ENCODE measurements around the gene L1CAM. TPM values are rescaled to one million over a fixed set of nuclear protein-coding genes. Genes with fewer than 3 reads are reported as not detected.

The L1CAM gene
- total and polyA plus RNA-seq, 4 donors = 0.19 to 0.83 (median 0.47) TPM

DNA sequence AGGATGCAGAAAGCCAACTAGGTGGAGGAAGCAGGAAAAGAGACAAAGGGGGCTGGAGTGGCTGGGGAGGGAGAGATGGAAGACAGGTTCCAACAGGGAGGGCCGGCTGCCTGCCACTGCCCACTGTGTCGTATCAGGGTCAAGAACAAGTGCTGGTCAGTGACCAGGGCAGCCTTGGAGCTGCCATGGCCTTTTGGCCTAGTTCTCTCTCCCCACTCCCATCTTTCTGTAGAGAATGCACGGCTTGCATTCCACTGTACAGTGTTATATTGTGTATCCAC, 11.9 kb downstream of the L1CAM start:
- TF ChIP-seq, protein P1, sequence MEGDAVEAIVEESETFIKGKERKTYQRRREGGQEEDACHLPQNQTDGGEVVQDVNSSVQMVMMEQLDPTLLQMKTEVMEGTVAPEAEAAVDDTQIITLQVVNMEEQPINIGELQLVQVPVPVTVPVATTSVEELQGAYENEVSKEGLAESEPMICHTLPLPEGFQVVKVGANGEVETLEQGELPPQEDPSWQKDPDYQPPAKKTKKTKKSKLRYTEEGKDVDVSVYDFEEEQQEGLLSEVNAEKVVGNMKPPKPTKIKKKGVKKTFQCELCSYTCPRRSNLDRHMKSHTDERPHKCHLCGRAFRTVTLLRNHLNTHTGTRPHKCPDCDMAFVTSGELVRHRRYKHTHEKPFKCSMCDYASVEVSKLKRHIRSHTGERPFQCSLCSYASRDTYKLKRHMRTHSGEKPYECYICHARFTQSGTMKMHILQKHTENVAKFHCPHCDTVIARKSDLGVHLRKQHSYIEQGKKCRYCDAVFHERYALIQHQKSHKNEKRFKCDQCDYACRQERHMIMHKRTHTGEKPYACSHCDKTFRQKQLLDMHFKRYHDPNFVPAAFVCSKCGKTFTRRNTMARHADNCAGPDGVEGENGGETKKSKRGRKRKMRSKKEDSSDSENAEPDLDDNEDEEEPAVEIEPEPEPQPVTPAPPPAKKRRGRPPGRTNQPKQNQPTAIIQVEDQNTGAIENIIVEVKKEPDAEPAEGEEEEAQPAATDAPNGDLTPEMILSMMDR (IDR thresholded peaks at IDR 0.05; ENCODE audit: control extremely low read depth, extremely low read depth) = no peak
- 20 to 45% methylated on average over 1 to 3 of the region's 3 CpGs for WGBS, 2 donors
- H3K27me3 ChIP-seq (ENCODE audit: control insufficient read depth in 3 of 3, insufficient read depth in 3 of 3, low read length in 2 of 3) = peaks cover 2 to 7% (median 5%) of the 10 kb centered on the region in 3 donors

DNA sequence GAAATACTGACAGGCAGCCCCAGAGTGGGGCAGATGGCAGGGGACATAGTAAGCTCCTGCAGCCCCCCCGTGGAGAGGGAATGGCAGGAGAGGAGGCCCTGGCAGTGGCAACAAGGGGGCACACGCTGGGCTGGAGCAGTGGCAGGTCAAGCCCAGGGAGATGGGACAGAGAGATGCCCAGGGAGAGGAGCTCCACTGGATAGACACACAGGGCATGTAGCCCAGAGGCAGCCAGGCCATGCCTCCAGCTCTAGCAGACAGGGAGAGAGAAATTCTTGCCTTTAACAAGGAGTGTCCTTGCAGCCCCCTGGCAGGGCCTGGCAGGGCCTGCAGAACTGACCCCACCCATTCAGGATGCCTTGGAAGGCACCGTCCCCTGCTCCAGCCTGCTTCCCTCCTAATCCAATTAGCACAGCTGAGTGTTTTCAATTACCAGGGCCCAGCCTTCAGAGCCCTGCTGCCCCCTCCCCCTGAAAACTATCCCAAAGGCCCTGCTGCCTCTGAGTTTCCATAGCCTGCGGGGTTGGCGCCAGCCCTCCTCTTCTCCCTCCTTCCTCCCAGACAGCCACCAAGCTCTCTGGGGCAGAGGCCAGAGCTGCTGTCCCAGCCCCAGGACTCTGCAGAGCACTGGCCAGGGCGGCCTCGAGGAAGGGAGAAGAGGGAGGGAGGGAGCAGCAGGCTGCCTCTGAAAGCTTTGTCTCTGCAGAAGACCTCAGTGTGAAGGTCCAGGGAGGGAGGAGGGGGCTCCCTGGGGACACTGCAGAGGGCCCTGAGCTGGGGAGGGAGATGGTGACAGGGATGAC, 12.5 kb downstream of the L1CAM start:
- Histone ChIP-seq H3K9me3 (ENCODE audit: control insufficient read depth in 4 of 4, insufficient read depth in 3 of 4, low read length in 3 of 4) (peaks cover 0 to 2% (median 0%) of the 10 kb centered on the region in 4 donors), H3K9ac (ENCODE audit: insufficient read depth in 1 of 2, low read length in 2 of 2) (no peak overlapping the region), H3K4me3 (no peak overlapping the region), H3K36me3 (ENCODE audit: control insufficient read depth in 4 of 4, insufficient read depth in 4 of 4, low read length in 4 of 4) (no peaks in the 10 kb centered on the region), H3K27ac (ENCODE audit: low read depth in 1 of 2, low read length in 1 of 2) (no peak overlapping the region), H3K27me3 (ENCODE audit: control insufficient read depth in 3 of 3, insufficient read depth in 3 of 3, low read length in 2 of 3) (peaks cover 2 to 6% (median 4%) of the 10 kb centered on the region in 3 donors), H3K4me1 (ENCODE audit: control insufficient read depth in 5 of 5, insufficient read depth in 5 of 5, low read length in 5 of 5) (no peaks in the 10 kb centered on the region)
- no peak for DNase-seq
- TF ChIP-seq, protein P1 (IDR thresholded peaks at IDR 0.05; ENCODE audit: control extremely low read depth, extremely low read depth) = no peak
- ATAC-seq (ENCODE audit: insufficient read depth, low FRiP score) = no peak
- WGBS, 2 donors = 0 to 37% methylated on average over 1 to 7 of the region's 7 CpGs

More for the DNA sequence above, 11.9 kb downstream of the L1CAM start:
- DNase-seq (no peak), ATAC-seq (ENCODE audit: insufficient read depth, low FRiP score) (no peak)
- no peak overlapping the region for H3K4me3 ChIP-seq
- no peak overlapping the region for H3K27ac ChIP-seq (ENCODE audit: low read depth in 1 of 2, low read length in 1 of 2)
- H3K9me3 ChIP-seq (ENCODE audit: control insufficient read depth in 4 of 4, insufficient read depth in 3 of 4, low read length in 3 of 4) = peaks cover 0 to 2% (median 0%) of the 10 kb centered on the region in 4 donors
- H3K4me1 ChIP-seq (ENCODE audit: control insufficient read depth in 5 of 5, insufficient read depth in 5 of 5, low read length in 5 of 5) = peaks cover 0 to 3% (median 0%) of the 10 kb centered on the region in 5 donors
- H3K9ac ChIP-seq (ENCODE audit: insufficient read depth in 1 of 2, low read length in 2 of 2) = no peak overlapping the region
- no peaks in the 10 kb centered on the region for H3K36me3 ChIP-seq (ENCODE audit: control insufficient read depth in 4 of 4, insufficient read depth in 4 of 4, low read length in 4 of 4)

DNA sequence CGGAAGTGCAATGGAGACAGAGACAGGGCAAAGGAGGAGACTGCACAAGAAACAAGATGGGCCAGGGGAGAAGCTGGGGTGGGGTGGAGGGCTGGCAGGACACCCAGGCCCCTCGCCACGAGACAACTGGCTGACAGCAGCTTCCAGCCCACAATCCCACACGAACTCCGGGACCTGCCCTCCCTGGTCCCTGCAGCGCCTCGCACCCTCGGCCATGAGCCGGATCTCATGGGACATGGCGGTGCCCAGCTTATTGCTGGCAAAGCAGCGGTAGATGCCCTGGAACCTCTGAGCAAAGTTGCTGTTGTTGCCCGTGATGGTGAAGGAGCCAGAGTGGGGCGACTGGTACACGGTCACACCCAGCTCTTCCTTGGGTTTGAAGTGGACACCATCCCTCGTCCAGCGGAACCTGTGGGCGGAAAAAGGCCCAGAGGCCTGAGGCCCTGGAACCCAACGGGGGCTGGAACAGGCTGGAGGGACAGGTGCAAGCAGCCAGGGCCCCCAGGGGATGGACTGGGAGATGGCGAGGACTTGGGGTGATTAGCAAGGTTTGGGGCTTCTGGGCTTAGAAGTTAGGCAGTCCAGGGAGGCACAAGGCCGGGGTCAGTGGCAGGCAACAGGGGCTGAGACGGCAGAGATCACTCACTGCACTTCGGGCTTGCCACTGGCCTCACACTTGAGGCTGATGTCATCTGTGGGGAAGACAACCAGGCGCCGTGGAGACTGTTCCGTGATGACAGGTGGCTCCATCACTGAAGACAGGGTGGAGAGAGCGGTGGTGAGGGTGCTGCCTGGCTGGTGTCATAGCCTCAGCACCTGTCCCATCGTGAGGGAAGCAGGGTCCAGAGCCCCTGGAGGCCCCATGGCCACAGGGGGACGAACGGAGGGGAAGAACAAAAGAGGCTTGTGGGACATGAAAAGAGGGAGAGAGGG, 13.8 kb downstream of the L1CAM start:
- TF ChIP-seq, protein P1 (IDR thresholded peaks at IDR 0.05; ENCODE audit: control extremely low read depth, extremely low read depth) = no peak
- Histone ChIP-seq H3K27me3 (ENCODE audit: control insufficient read depth in 3 of 3, insufficient read depth in 3 of 3, low read length in 2 of 3) (peaks cover 0 to 3% (median 0%) of the 10 kb centered on the region in 3 donors), H3K9ac (ENCODE audit: insufficient read depth in 1 of 2, low read length in 2 of 2) (no peak overlapping the region), H3K9me3 (ENCODE audit: control insufficient read depth in 4 of 4, insufficient read depth in 3 of 4, low read length in 3 of 4) (peaks cover 0 to 6% (median 0%) of the 10 kb centered on the region in 4 donors), H3K36me3 (ENCODE audit: control insufficient read depth in 4 of 4, insufficient read depth in 4 of 4, low read length in 4 of 4) (no peaks in the 10 kb centered on the region), H3K4me1 (ENCODE audit: control insufficient read depth in 5 of 5, insufficient read depth in 5 of 5, low read length in 5 of 5) (no peaks in the 10 kb centered on the region), H3K27ac (ENCODE audit: low read depth in 1 of 2, low read length in 1 of 2) (no peak overlapping the region), H3K4me3 (no peak overlapping the region)
- DNase-seq (no peak), ATAC-seq (ENCODE audit: insufficient read depth, low FRiP score) (no peak)
- WGBS, 2 donors = 74 to 87% methylated on average over 20 to 29 of the region's 29 CpGs
